ENCODE results near the gene DCANP1.

DCANP1 gene

GRCh38 chr5:135437796-135438560 lies 9.2 kb downstream of the DCANP1 start:
- no peak for TF ChIP-seq MYC (IDR thresholded peaks at IDR 0.05; ENCODE audit: low read depth, low read length)
- TF ChIP-seq MAX (IDR thresholded peaks at IDR 0.05; ENCODE audit: low read depth, low read length) = no peak
- no peak for TF ChIP-seq POLR2A (IDR thresholded peaks at IDR 0.05; ENCODE audit: extremely low read depth, insufficient read length)
- no peak for TF ChIP-seq CTCF (IDR thresholded peaks at IDR 0.05; ENCODE audit: low read depth, low read length)
- no peak for DNase-seq (ENCODE audit: low read depth)
- no peak overlapping the region for H3K4me3 ChIP-seq (ENCODE audit: low read depth, low read length)

- TF ChIP-seq MAX (IDR thresholded peaks at IDR 0.05; ENCODE audit: low read depth, low read length) = peak; percentile 22; the same call in 1 of the 2 replicates
- TF ChIP-seq CTCF (IDR thresholded peaks at IDR 0.05; ENCODE audit: low read depth, low read length) = no peak
- TF ChIP-seq POLR2A (IDR thresholded peaks at IDR 0.05; ENCODE audit: extremely low read depth, insufficient read length) = no peak
- peak overlapping the region; percentile 6 for H3K4me3 ChIP-seq (ENCODE audit: low read depth, low read length)
- DNase-seq (ENCODE audit: low read depth) = peak; percentile 96
These were observed 9.7 kb downstream of the DCANP1 start for GRCh38 chr5:135437422-135437795.

GRCh38 chr5:135436951-135437418 lies 10.2 kb downstream of the DCANP1 start:
- no peak for DNase-seq (ENCODE audit: low read depth)
- no peak for TF ChIP-seq MYC (IDR thresholded peaks at IDR 0.05; ENCODE audit: low read depth, low read length)
- no peak for TF ChIP-seq CTCF (IDR thresholded peaks at IDR 0.05; ENCODE audit: low read depth, low read length)
- TF ChIP-seq MAX (IDR thresholded peaks at IDR 0.05; ENCODE audit: low read depth, low read length) = no peak
- no peak for TF ChIP-seq POLR2A (IDR thresholded peaks at IDR 0.05; ENCODE audit: extremely low read depth, insufficient read length)
- H3K4me3 ChIP-seq (ENCODE audit: low read depth, low read length) = peak overlapping the region; percentile 6

GRCh38 chr5:135435467-135436330 lies 11.4 kb downstream of the DCANP1 start:
- DNase-seq (ENCODE audit: low read depth) = no peak
- H3K4me3 ChIP-seq (ENCODE audit: low read depth, low read length) = no peak overlapping the region
- TF ChIP-seq POLR2A (IDR thresholded peaks at IDR 0.05; ENCODE audit: extremely low read depth, insufficient read length) (no peak), MYC (IDR thresholded peaks at IDR 0.05; ENCODE audit: low read depth, low read length) (no peak), CTCF (IDR thresholded peaks at IDR 0.05; ENCODE audit: low read depth, low read length) (no peak), MAX (IDR thresholded peaks at IDR 0.05; ENCODE audit: low read depth, low read length) (no peak)

- TF ChIP-seq MAX (IDR thresholded peaks at IDR 0.05; ENCODE audit: low read depth, low read length) (no peak), CTCF (IDR thresholded peaks at IDR 0.05; ENCODE audit: low read depth, low read length) (no peak), POLR2A (IDR thresholded peaks at IDR 0.05; ENCODE audit: extremely low read depth, insufficient read length) (no peak), MYC (IDR thresholded peaks at IDR 0.05; ENCODE audit: low read depth, low read length) (no peak)
- no peak for DNase-seq (ENCODE audit: low read depth)
- no peak overlapping the region for H3K4me3 ChIP-seq (ENCODE audit: low read depth, low read length)
These were observed 12.3 kb downstream of the DCANP1 start for GRCh38 chr5:135434591-135435466.

Data from NB4 (cell line).